GM23338 (cell line): ENCODE results near the gene MKKS. TPM values are rescaled to one million over a fixed set of nuclear protein-coding genes. Genes with fewer than 3 reads are reported as not detected.

Source experiments
- ATAC-seq: fragments of 200-7000 bp; cut with Tn5 transposase; 3 replicates; pipeline ENCODE4 v1.9.1; 2020
- DNase-seq: peaks from one replicate; pipeline ENCODE4 v3.0.0-alpha.2; 2015; ENCODE audit warnings: low spot score
- H2AFZ ChIP-seq: fragments of 200-600 bp; sonication (generic); 2 replicates; pipeline ENCODE4 v1.8.0; 2016; ENCODE audit warnings: antibody characterized with exemption, mild to moderate bottlenecking, moderate library complexity
- H3F3A ChIP-seq: fragments of 200-600 bp; sonication (generic); replicated peaks from 2 replicates; pipeline ENCODE4 v1.8.0; 2017; ENCODE audit warnings: antibody characterized with exemption, mixed run types, low read depth
- H3K27ac ChIP-seq: fragments of 200-600 bp; sonication (generic); 2 replicates; pipeline ENCODE4 v1.6.1; 2016; ENCODE audit warnings: low read depth
- H3K27me3 ChIP-seq: fragments of 200-600 bp; sonication (generic); 2 replicates; pipeline ENCODE4 v1.8.0; 2016; ENCODE audit warnings: mild to moderate bottlenecking, mixed run types, moderate library complexity; ENCODE audit not compliant: insufficient read depth
- H3K36me3 ChIP-seq: fragments of 200-600 bp; sonication (generic); 2 replicates; pipeline ENCODE4 v1.8.0; 2016; ENCODE audit warnings: mild to moderate bottlenecking; ENCODE audit not compliant: insufficient read depth
- H3K4me1 ChIP-seq: fragments of 200-600 bp; sonication (generic); 2 replicates; pipeline ENCODE4 v1.8.0; 2016; ENCODE audit warnings: mild to moderate bottlenecking, moderate library complexity; ENCODE audit not compliant: insufficient read depth
- H3K4me2 ChIP-seq: fragments of 200-600 bp; sonication (generic); 2 replicates; pipeline ENCODE4 v1.7.1; 2017; ENCODE audit warnings: mixed run types
- H3K4me3 ChIP-seq: fragments of 200-600 bp; sonication (generic); 2 replicates; pipeline ENCODE4 v1.6.1; 2016; ENCODE audit warnings: mixed run types
- H3K79me2 ChIP-seq: fragments of 200-600 bp; sonication (generic); replicated peaks from 2 replicates; pipeline ENCODE4 v1.8.0; 2017; ENCODE audit warnings: mild to moderate bottlenecking; ENCODE audit not compliant: insufficient read depth
- H3K9me2 ChIP-seq: fragments of 200-600 bp; sonication (generic); 2 replicates; pipeline ENCODE4 v1.8.0; 2017; ENCODE audit not compliant: insufficient read depth
- H4K20me1 ChIP-seq: fragments of 200-600 bp; sonication (generic); replicated peaks from 2 replicates; pipeline ENCODE4 v1.8.0; 2017; ENCODE audit warnings: mild to moderate bottlenecking; ENCODE audit not compliant: insufficient read depth
- H3K27ac Mint-ChIP-seq: 2 replicates; pipeline ENCODE4 v1.8.0; 2020; ENCODE audit warnings: inconsistent platforms, mild to moderate bottlenecking, moderate library complexity, mixed read lengths
- H3K27me3 Mint-ChIP-seq: 3 replicates; pipeline ENCODE4 v1.8.0; 2022; ENCODE audit warnings: low read depth, mild to moderate bottlenecking, moderate library complexity, mixed read lengths, inconsistent platforms; ENCODE audit not compliant: insufficient read depth, poor library complexity
- H3K36me3 Mint-ChIP-seq: 3 replicates; pipeline ENCODE4 v1.8.0; 2021; ENCODE audit warnings: low read depth, mild to moderate bottlenecking, inconsistent platforms, moderate library complexity, mixed read lengths
- H3K4me1 Mint-ChIP-seq: 3 replicates; pipeline ENCODE4 v1.8.0; 2020; ENCODE audit warnings: mild to moderate bottlenecking, inconsistent platforms, mixed read lengths
- H3K4me3 Mint-ChIP-seq: 3 replicates; pipeline ENCODE4 v1.8.0; 2021; ENCODE audit warnings: moderate library complexity, mild to moderate bottlenecking, inconsistent platforms, mixed read lengths
- H3K9me3 Mint-ChIP-seq: 3 replicates; pipeline ENCODE4 v1.8.0; 2020; ENCODE audit warnings: moderate library complexity, mild to moderate bottlenecking, inconsistent platforms, mixed read lengths
- CREB1 ChIP-seq: fragments of 250-450 bp; sonication (Bioruptor Pico); IDR thresholded peaks from 2 replicates; pipeline ENCODE4 v1.5.0; 2020; ENCODE audit warnings: low read depth, mild to moderate bottlenecking, moderate library complexity
- EZH2 ChIP-seq: fragments of 200-600 bp; sonication (generic); IDR thresholded peaks from one replicate; pipeline ENCODE4 v1.8.0; 2017; ENCODE audit warnings: antibody characterized with exemption, mild to moderate bottlenecking, low read depth; ENCODE audit not compliant: unreplicated experiment
- EZH2phosphoT487 ChIP-seq: fragments of 200-600 bp; sonication (generic); IDR thresholded peaks from one replicate; pipeline ENCODE4 v1.8.1; 2018; ENCODE audit warnings: antibody characterized with exemption; ENCODE audit not compliant: unreplicated experiment
- JUNB ChIP-seq: IDR thresholded peaks from one replicate; pipeline ENCODE4 v1.6.1; 2016; ENCODE audit warnings: antibody characterized with exemption; ENCODE audit not compliant: unreplicated experiment
- NANOG ChIP-seq: IDR thresholded peaks from 2 replicates; pipeline ENCODE4 v1.6.1; 2016; ENCODE audit warnings: antibody characterized with exemption, borderline replicate concordance
- POLR2AphosphoS5 ChIP-seq: IDR thresholded peaks from 2 replicates; pipeline ENCODE4 v1.6.1; 2016; ENCODE audit warnings: antibody characterized with exemption, low read depth
- STAT1 ChIP-seq: IDR thresholded peaks from one replicate; pipeline ENCODE4 v1.6.1; 2016; ENCODE audit warnings: antibody characterized with exemption; ENCODE audit not compliant: unreplicated experiment
- ZNF114 ChIP-seq: fragments of 250-450 bp; sonication (Bioruptor Pico); IDR thresholded peaks from 2 replicates; pipeline ENCODE4 v1.5.0; 2020; ENCODE audit warnings: mild to moderate bottlenecking, moderate library complexity
- ZNF331 ChIP-seq: fragments of 250-450 bp; sonication (Bioruptor Pico); IDR thresholded peaks from 2 replicates; pipeline ENCODE4 v1.5.0; 2020; ENCODE audit warnings: low read depth, mild to moderate bottlenecking, moderate library complexity
- polyA plus RNA-seq: library from polyadenylated mRNA; unstranded; fragments of >200 nt; fragmentation: Nextera tagmentation; extraction: Ambion mirVana; gene quantifications from 2 replicates; pipeline ENCODE4 v1.2.1, GENCODE V29; 2016
- total RNA-seq: library from RNA; depleted of rRNA; stranded (reverse); fragments of >200 nt; shearing (Covaris generic); gene quantifications from 2 replicates; pipeline ENCODE4 v1.2.3, GENCODE V29; 2014
- TF ChIP-seq, protein P1 (sequence below): fragments of 250-450 bp; sonication (Bioruptor Pico); IDR thresholded peaks from 2 replicates; pipeline ENCODE4 v1.5.0; 2020; ENCODE audit warnings: mild to moderate bottlenecking, moderate library complexity
- TF ChIP-seq, protein P2 (sequence below), 2 experiments: fragments of 200-600 bp in 1 of 2; sonication (generic) in 1 of 2; conservative IDR thresholded peaks; 2 replicates each; pipeline versions ENCODE4 v1.5.1 to v1.6.1; 2016 to 2017; ENCODE audit warnings: antibody characterized with exemption in 2 of 2, low read depth in 2 of 2, mild to moderate bottlenecking in 2 of 2, moderate library complexity in 1 of 2
- TF ChIP-seq, protein P3 (sequence below): IDR thresholded peaks from one replicate; pipeline ENCODE4 v1.6.1; 2018; ENCODE audit warnings: antibody characterized with exemption; ENCODE audit not compliant: unreplicated experiment
- TF ChIP-seq, protein P4 (sequence below): IDR thresholded peaks from 2 replicates; pipeline ENCODE4 v1.6.1; 2016; ENCODE audit warnings: antibody characterized with exemption

Gene MKKS
- total and polyA plus RNA-seq, 2 experiments from 2014 or later, result 13.4 to 16.7 TPM

DNA sequence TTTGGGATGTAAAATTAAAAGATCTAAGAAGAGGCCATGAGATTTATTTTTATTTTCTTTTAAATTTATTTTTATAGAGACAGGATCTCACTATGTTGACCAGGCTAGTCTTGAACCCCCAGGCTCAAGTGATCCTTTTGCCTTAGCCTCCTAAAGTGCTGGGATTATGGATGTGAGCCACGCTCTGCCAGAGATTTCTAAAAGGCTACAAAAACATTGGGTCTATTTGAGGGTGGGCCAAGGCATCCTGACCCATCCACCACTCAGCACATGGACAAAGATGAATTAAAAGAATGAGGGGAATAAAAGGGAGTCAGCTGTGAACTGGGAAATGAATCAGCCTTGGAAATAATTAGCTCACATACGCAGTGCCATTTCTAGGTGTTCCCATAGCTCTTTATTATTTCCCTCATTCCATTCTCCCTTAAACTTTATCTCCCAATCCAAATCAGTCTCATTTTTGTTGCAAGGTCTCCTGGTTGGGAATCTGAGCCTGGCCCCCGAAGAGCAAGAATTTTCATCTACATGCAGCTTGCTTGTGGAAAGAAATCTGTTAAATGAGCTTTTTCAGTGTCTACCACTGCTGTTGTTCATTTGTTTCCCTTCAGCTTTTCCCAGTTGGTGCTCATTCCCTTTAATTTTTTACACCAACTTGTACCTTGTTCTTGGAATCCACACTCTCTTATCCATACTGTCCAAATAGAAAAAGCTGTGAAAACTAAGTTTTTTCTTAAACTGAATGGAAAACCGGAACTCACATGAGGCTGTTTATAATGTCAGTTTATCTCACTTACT, 66.9 kb downstream of the MKKS start:
- Histone ChIP-seq H3K27ac (no peak overlapping the region), H3K4me2 (no peak overlapping the region), H3K79me2 (no peaks in the 10 kb centered on the region), H3K36me3 (no peaks in the 10 kb centered on the region), H3F3A (no peaks in the 10 kb centered on the region), H2AFZ (peak overlapping the region; percentile 43; the same call in 1 of the 2 replicates), H4K20me1 (no peaks in the 10 kb centered on the region), H3K4me3 (no peak overlapping the region), H3K27me3 (no peaks in the 10 kb centered on the region), H3K9me2 (no peaks in the 10 kb centered on the region), H3K4me1 (peaks cover 5% of the 10 kb centered on the region; the same call in 1 of the 2 replicates)
- Mint-ChIP-seq H3K9me3 (no peaks in the 10 kb centered on the region), H3K36me3 (no peaks in the 10 kb centered on the region), H3K27me3 (no peaks in the 10 kb centered on the region), H3K27ac (no peak overlapping the region), H3K4me3 (no peak overlapping the region), H3K4me1 (no peaks in the 10 kb centered on the region; the same call in 2 of the 3 replicates)
- ATAC-seq (no peak), DNase-seq (no peak)
- TF ChIP-seq STAT1, result no peak
- TF ChIP-seq, protein P1, sequence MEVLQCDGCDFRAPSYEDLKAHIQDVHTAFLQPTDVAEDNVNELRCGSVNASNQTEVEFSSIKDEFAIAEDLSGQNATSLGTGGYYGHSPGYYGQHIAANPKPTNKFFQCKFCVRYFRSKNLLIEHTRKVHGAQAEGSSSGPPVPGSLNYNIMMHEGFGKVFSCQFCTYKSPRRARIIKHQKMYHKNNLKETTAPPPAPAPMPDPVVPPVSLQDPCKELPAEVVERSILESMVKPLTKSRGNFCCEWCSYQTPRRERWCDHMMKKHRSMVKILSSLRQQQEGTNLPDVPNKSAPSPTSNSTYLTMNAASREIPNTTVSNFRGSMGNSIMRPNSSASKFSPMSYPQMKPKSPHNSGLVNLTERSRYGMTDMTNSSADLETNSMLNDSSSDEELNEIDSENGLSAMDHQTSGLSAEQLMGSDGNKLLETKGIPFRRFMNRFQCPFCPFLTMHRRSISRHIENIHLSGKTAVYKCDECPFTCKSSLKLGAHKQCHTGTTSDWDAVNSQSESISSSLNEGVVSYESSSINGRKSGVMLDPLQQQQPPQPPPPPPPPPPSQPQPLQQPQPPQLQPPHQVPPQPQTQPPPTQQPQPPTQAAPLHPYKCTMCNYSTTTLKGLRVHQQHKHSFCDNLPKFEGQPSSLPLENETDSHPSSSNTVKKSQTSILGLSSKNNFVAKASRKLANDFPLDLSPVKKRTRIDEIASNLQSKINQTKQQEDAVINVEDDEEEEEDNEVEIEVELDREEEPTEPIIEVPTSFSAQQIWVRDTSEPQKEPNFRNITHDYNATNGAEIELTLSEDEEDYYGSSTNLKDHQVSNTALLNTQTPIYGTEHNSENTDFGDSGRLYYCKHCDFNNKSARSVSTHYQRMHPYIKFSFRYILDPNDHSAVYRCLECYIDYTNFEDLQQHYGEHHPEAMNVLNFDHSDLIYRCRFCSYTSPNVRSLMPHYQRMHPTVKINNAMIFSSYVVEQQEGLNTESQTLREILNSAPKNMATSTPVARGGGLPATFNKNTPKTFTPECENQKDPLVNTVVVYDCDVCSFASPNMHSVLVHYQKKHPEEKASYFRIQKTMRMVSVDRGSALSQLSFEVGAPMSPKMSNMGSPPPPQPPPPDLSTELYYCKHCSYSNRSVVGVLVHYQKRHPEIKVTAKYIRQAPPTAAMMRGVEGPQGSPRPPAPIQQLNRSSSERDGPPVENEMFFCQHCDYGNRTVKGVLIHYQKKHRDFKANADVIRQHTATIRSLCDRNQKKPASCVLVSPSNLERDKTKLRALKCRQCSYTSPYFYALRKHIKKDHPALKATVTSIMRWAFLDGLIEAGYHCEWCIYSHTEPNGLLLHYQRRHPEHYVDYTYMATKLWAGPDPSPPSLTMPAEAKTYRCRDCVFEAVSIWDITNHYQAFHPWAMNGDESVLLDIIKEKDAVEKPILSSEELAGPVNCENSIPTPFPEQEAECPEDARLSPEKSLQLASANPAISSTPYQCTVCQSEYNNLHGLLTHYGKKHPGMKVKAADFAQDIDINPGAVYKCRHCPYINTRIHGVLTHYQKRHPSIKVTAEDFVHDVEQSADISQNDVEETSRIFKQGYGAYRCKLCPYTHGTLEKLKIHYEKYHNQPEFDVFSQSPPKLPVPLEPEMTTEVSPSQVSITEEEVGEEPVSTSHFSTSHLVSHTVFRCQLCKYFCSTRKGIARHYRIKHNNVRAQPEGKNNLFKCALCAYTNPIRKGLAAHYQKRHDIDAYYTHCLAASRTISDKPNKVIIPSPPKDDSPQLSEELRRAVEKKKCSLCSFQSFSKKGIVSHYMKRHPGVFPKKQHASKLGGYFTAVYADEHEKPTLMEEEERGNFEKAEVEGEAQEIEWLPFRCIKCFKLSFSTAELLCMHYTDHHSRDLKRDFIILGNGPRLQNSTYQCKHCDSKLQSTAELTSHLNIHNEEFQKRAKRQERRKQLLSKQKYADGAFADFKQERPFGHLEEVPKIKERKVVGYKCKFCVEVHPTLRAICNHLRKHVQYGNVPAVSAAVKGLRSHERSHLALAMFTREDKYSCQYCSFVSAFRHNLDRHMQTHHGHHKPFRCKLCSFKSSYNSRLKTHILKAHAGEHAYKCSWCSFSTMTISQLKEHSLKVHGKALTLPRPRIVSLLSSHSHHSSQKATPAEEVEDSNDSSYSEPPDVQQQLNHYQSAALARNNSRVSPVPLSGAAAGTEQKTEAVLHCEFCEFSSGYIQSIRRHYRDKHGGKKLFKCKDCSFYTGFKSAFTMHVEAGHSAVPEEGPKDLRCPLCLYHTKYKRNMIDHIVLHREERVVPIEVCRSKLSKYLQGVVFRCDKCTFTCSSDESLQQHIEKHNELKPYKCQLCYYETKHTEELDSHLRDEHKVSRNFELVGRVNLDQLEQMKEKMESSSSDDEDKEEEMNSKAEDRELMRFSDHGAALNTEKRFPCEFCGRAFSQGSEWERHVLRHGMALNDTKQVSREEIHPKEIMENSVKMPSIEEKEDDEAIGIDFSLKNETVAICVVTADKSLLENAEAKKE (CRISPR knock-in tag), result no peak
- TF ChIP-seq CREB1 (CRISPR knock-in tag), result no peak
- no peak for TF ChIP-seq EZH2phosphoT487
- TF ChIP-seq, protein P2, sequence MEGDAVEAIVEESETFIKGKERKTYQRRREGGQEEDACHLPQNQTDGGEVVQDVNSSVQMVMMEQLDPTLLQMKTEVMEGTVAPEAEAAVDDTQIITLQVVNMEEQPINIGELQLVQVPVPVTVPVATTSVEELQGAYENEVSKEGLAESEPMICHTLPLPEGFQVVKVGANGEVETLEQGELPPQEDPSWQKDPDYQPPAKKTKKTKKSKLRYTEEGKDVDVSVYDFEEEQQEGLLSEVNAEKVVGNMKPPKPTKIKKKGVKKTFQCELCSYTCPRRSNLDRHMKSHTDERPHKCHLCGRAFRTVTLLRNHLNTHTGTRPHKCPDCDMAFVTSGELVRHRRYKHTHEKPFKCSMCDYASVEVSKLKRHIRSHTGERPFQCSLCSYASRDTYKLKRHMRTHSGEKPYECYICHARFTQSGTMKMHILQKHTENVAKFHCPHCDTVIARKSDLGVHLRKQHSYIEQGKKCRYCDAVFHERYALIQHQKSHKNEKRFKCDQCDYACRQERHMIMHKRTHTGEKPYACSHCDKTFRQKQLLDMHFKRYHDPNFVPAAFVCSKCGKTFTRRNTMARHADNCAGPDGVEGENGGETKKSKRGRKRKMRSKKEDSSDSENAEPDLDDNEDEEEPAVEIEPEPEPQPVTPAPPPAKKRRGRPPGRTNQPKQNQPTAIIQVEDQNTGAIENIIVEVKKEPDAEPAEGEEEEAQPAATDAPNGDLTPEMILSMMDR (conservative IDR thresholded peaks at IDR 0.05; ENCODE audit: low read depth in 2 of 2), result no peak
- TF ChIP-seq POLR2AphosphoS5, result no peak
- no peak for TF ChIP-seq ZNF331 (CRISPR knock-in tag)
- TF ChIP-seq JUNB, result no peak
- TF ChIP-seq NANOG, result no peak
- no peak for TF ChIP-seq ZNF114 (CRISPR knock-in tag)
- TF ChIP-seq, protein P3, sequence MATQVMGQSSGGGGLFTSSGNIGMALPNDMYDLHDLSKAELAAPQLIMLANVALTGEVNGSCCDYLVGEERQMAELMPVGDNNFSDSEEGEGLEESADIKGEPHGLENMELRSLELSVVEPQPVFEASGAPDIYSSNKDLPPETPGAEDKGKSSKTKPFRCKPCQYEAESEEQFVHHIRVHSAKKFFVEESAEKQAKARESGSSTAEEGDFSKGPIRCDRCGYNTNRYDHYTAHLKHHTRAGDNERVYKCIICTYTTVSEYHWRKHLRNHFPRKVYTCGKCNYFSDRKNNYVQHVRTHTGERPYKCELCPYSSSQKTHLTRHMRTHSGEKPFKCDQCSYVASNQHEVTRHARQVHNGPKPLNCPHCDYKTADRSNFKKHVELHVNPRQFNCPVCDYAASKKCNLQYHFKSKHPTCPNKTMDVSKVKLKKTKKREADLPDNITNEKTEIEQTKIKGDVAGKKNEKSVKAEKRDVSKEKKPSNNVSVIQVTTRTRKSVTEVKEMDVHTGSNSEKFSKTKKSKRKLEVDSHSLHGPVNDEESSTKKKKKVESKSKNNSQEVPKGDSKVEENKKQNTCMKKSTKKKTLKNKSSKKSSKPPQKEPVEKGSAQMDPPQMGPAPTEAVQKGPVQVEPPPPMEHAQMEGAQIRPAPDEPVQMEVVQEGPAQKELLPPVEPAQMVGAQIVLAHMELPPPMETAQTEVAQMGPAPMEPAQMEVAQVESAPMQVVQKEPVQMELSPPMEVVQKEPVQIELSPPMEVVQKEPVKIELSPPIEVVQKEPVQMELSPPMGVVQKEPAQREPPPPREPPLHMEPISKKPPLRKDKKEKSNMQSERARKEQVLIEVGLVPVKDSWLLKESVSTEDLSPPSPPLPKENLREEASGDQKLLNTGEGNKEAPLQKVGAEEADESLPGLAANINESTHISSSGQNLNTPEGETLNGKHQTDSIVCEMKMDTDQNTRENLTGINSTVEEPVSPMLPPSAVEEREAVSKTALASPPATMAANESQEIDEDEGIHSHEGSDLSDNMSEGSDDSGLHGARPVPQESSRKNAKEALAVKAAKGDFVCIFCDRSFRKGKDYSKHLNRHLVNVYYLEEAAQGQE, result no peak
- TF ChIP-seq, protein P4, sequence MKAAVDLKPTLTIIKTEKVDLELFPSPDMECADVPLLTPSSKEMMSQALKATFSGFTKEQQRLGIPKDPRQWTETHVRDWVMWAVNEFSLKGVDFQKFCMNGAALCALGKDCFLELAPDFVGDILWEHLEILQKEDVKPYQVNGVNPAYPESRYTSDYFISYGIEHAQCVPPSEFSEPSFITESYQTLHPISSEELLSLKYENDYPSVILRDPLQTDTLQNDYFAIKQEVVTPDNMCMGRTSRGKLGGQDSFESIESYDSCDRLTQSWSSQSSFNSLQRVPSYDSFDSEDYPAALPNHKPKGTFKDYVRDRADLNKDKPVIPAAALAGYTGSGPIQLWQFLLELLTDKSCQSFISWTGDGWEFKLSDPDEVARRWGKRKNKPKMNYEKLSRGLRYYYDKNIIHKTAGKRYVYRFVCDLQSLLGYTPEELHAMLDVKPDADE, result no peak
- TF ChIP-seq EZH2, result no peak
